B cell (primary cell): Measurements from ENCODE around the gene EYS. TPM values are rescaled to one million over a fixed set of nuclear protein-coding genes. Genes with fewer than 3 reads are reported as not detected.

Experiments used
- ATAC-seq: fragments of 200-7000 bp; cut with Tn5 transposase; one replicate; pipeline ENCODE4 v1.10.0; 2021; ENCODE audit warnings: low read depth, mild to moderate bottlenecking, moderate number of reproducible peaks, moderate library complexity
- CTCF ChIA-PET: fragments of 350-600 bp; sonication (Branson Sonifier 250); formaldehyde crosslinking; loops from one replicate; lab custom pipeline; 2021; ENCODE audit warnings: antibody characterized with exemption, inconsistent platforms; lab: Charles Lee
- POLR2A ChIA-PET: fragments of 350-600 bp; sonication (Branson Sonifier 250); formaldehyde crosslinking; loops from one replicate; lab custom pipeline; 2021; ENCODE audit warnings: antibody characterized with exemption; lab: Charles Lee
- DNase-seq: peaks from one replicate; pipeline ENCODE4 v3.0.0; 2013
- H2AFZ ChIP-seq: 2 replicates; pipeline ENCODE4 v1.6.1; 2012; ENCODE audit warnings: mild to moderate bottlenecking, low read depth, low read length; ENCODE audit not compliant: insufficient read depth, poor library complexity, severe bottlenecking
- H3K27ac ChIP-seq, 2 donors: 1 replicate in 1 of 2; 2 replicates in 1 of 2; pipeline ENCODE4 v1.5.1; 2012 to 2013; ENCODE audit warnings: low read length in 2 of 2, mild to moderate bottlenecking in 2 of 2, moderate library complexity in 1 of 2
- H3K27me3 ChIP-seq, 4 experiments: fragments of 200-600 bp in 1 of 4; sonication (generic) in 1 of 4; replicated peaks in 1 of 4; 1 replicate in 2 of 4; 2 replicates in 2 of 4; pipeline versions ENCODE4 v1.6.1 to v1.7.0; 2013 to 2016; ENCODE audit warnings: low read length in 3 of 4, mild to moderate bottlenecking in 2 of 4, mixed read lengths in 1 of 4, moderate library complexity in 1 of 4; ENCODE audit not compliant: insufficient read depth in 4 of 4, control insufficient read depth in 3 of 4; ENCODE audit errors: control extremely low read depth in 1 of 4
- H3K36me3 ChIP-seq, 2 experiments: replicated peaks in 1 of 2; 1 replicate in 1 of 2; 2 replicates in 1 of 2; pipeline versions ENCODE4 v1.6.1 to v1.7.1; 2013; ENCODE audit warnings: low read length in 1 of 2; ENCODE audit not compliant: insufficient read depth in 2 of 2, control insufficient read depth in 1 of 2; ENCODE audit errors: control extremely low read depth in 1 of 2, extremely low read depth in 1 of 2
- H3K4me1 ChIP-seq, 2 donors: fragments of 200-600 bp in 1 of 2; sonication (generic) in 1 of 2; 1 replicate in 1 of 2; 2 replicates in 1 of 2; pipeline versions ENCODE4 v1.5.1 to v1.6.1; 2013 to 2017; ENCODE audit warnings: low read length in 2 of 2; ENCODE audit not compliant: control insufficient read depth in 2 of 2, insufficient read depth in 2 of 2
- H3K4me2 ChIP-seq: replicated peaks from 2 replicates; pipeline ENCODE3; 2012; ENCODE audit warnings: mild to moderate bottlenecking, low read depth, low read length; ENCODE audit not compliant: poor library complexity, severe bottlenecking
- H3K4me3 ChIP-seq, 5 experiments: fragments of 200-600 bp in 1 of 5; sonication (generic) in 1 of 5; 1 replicate in 3 of 5; 2 replicates in 2 of 5; pipeline versions ENCODE4 v1.5.1 to v1.7.0; 2011 to 2016; ENCODE audit warnings: low read length in 4 of 5, mild to moderate bottlenecking in 4 of 5, low read depth in 2 of 5, control low read depth in 1 of 5, moderate library complexity in 1 of 5; ENCODE audit not compliant: insufficient read depth in 1 of 5; ENCODE audit errors: control extremely low read depth in 1 of 5, extremely low read depth in 1 of 5
- H3K79me2 ChIP-seq: fragments of 200-600 bp; sonication (generic); one replicate; pipeline ENCODE4 v1.6.0; 2016; ENCODE audit warnings: low read length; ENCODE audit not compliant: control insufficient read depth, insufficient read depth
- H3K9ac ChIP-seq: fragments of 200-600 bp; sonication (generic); 2 replicates; pipeline ENCODE4 v1.6.1; 2017; ENCODE audit warnings: mild to moderate bottlenecking, low read length, moderate library complexity
- H3K9me3 ChIP-seq, 3 donors: one replicate each; pipeline versions ENCODE4 v1.6.1 to v1.7.1; 2013; ENCODE audit warnings: low read length in 2 of 3; ENCODE audit not compliant: control insufficient read depth in 2 of 3, insufficient read depth in 1 of 3; ENCODE audit errors: control extremely low read depth in 1 of 3
- H4K20me1 ChIP-seq: 2 replicates; pipeline ENCODE4 v1.6.0; 2012; ENCODE audit warnings: mild to moderate bottlenecking, low read length; ENCODE audit not compliant: insufficient read depth, control insufficient read depth, poor library complexity, severe bottlenecking
- H3K27ac Mint-ChIP-seq: one replicate; pipeline ENCODE4 v1.8.0; 2021; ENCODE audit warnings: mixed read lengths
- H3K27me3 Mint-ChIP-seq: one replicate; pipeline ENCODE4 v1.8.0; 2021; ENCODE audit warnings: mixed read lengths
- H3K4me1 Mint-ChIP-seq: one replicate; pipeline ENCODE4 v1.8.0; 2021; ENCODE audit warnings: mixed read lengths
- H3K4me3 Mint-ChIP-seq: one replicate; pipeline ENCODE4 v1.8.0; 2021; ENCODE audit warnings: mixed read lengths
- H3K9me3 Mint-ChIP-seq: one replicate; pipeline ENCODE4 v1.8.0; 2022; ENCODE audit warnings: mixed read lengths; ENCODE audit not compliant: insufficient read depth
- EZH2 ChIP-seq: IDR thresholded peaks from 2 replicates; pipeline ENCODE4 v1.6.1; 2012; ENCODE audit warnings: borderline replicate concordance, low read depth, mild to moderate bottlenecking, moderate library complexity, low read length; ENCODE audit not compliant: insufficient read depth, poor library complexity, severe bottlenecking
- WGBS: methylation state at CpG from one replicate; pipeline ENCODE4 v1.1.5; 2013; ENCODE audit warnings: missing lambda C conversion rate; ENCODE audit not compliant: insufficient coverage; 5-methylcytosine and 5-hydroxymethylcytosine counted together
- intact Hi-C: fragments of 100-400 bp; cut with micrococcal nuclease; formaldehyde crosslinking; loops from one replicate; pipeline ENCODE4 v1.10.0; 2022
- polyA plus RNA-seq: library from polyadenylated mRNA; depleted of rRNA; stranded (reverse); fragments of >200 nt; gene quantifications from 2 replicates; pipeline ENCODE4 v1.2.3, GENCODE V29; 2012
- total RNA-seq, 2 donors: library from RNA; stranded (reverse); fragments of 120-200 nt in 1 of 2; gene quantifications; 1 replicate in 1 of 2; 2 replicates in 1 of 2; pipeline versions ENCODE4 v1.2.3 to v1.2.4, GENCODE V29; 2013 to 2022
- TF ChIP-seq, protein P1 (sequence below): fragments of 200-600 bp; IDR thresholded peaks from one replicate; pipeline ENCODE4 v1.8.0; 2022; ENCODE audit warnings: antibody characterized with exemption, mild to moderate bottlenecking

Gene EYS
- total and polyA plus RNA-seq, 2 donors (not counting 1 experiment from before 2014, with no cell fraction given) = not detected

DNA sequence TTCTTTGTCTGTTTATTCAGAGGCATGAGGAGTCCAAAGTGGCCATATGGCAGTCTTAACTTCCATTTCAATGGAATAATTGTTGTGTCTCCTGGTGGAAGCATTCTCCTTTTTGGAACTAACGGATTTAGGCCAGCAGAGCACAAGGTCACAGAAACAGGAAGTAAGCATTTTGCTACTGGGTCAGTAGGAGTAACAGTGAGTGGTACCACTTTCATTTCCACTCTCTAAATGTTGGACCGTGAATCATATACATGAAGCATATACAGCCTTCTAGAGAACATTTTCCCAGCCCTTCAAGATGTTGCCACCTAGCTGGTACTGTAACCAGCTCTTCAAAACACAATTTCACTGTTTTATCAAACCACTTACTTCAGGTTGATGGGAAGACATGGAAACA lies 182.8 kb downstream of the EYS start:
- POLR2A ChIA-PET = no interaction called here
- H3K27me3 ChIP-seq = no peaks in the 10 kb centered on the region
- Mint-ChIP-seq H3K27ac (no peak overlapping the region), H3K27me3 (no peaks in the 10 kb centered on the region), H3K4me1 (no peaks in the 10 kb centered on the region), H3K9me3 (peaks cover 1% of the 10 kb centered on the region), H3K4me3 (no peak overlapping the region)
- no peak overlapping the region for H3K9ac ChIP-seq
- no peaks in the 10 kb centered on the region for H3K79me2 ChIP-seq
- peaks cover 0 to 5% (median 0%) of the 10 kb centered on the region in 3 donors for H3K9me3 ChIP-seq
- TF ChIP-seq, protein P1, sequence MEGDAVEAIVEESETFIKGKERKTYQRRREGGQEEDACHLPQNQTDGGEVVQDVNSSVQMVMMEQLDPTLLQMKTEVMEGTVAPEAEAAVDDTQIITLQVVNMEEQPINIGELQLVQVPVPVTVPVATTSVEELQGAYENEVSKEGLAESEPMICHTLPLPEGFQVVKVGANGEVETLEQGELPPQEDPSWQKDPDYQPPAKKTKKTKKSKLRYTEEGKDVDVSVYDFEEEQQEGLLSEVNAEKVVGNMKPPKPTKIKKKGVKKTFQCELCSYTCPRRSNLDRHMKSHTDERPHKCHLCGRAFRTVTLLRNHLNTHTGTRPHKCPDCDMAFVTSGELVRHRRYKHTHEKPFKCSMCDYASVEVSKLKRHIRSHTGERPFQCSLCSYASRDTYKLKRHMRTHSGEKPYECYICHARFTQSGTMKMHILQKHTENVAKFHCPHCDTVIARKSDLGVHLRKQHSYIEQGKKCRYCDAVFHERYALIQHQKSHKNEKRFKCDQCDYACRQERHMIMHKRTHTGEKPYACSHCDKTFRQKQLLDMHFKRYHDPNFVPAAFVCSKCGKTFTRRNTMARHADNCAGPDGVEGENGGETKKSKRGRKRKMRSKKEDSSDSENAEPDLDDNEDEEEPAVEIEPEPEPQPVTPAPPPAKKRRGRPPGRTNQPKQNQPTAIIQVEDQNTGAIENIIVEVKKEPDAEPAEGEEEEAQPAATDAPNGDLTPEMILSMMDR = no peak
- no peak for TF ChIP-seq EZH2
- no peak overlapping the region for H3K4me3 ChIP-seq
- H3K4me1 ChIP-seq = no peaks in the 10 kb centered on the region
- H4K20me1 ChIP-seq = no peaks in the 10 kb centered on the region
- DNase-seq (no peak), ATAC-seq (no peak)
- CTCF ChIA-PET = no interaction called here
- WGBS = no CpG with 5 or more reads among the region's 2 CpGs
- no peaks in the 10 kb centered on the region for H3K36me3 ChIP-seq
- H3K4me2 ChIP-seq = no peak overlapping the region
- no peak overlapping the region for H3K27ac ChIP-seq
- intact Hi-C loops = no loop called here
- no peak overlapping the region for H2AFZ ChIP-seq

DNA sequence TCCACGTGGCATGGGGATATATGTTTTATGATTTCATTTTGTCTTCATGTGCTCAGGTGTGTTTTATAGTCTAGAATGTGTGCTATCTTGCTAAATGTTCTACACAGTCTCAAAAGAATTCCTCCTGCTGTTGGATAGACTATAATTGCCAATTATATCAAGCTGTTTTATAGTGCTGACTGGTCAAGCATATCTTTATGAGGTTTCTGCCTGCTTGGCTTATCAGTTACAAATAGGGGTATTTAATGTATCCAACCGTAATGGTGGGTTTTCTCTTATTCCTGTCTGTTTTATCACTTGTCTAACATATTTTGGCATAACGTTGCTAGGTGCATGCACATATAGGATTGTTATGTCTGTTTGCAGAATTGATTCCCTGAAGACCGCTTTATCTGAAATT lies 201.3 kb downstream of the EYS start:
- Histone ChIP-seq H3K27ac (no peak overlapping the region), H3K36me3 (no peaks in the 10 kb centered on the region), H2AFZ (no peak overlapping the region), H3K9ac (no peak overlapping the region), H3K4me2 (no peak overlapping the region), H3K9me3 (peaks cover 0 to 4% (median 0%) of the 10 kb centered on the region in 3 donors), H3K79me2 (no peaks in the 10 kb centered on the region), H3K4me3 (no peak overlapping the region), H3K4me1 (no peaks in the 10 kb centered on the region), H4K20me1 (no peaks in the 10 kb centered on the region), H3K27me3 (no peaks in the 10 kb centered on the region)
- ATAC-seq (no peak), DNase-seq (no peak)
- intact Hi-C loops = no loop called here
- TF ChIP-seq, protein P1 = no peak
- TF ChIP-seq EZH2 = no peak
- peaks cover 5% of the 10 kb centered on the region for H3K9me3 Mint-ChIP-seq
- no peak overlapping the region for H3K4me3 Mint-ChIP-seq
- H3K27ac Mint-ChIP-seq = no peak overlapping the region
- no peaks in the 10 kb centered on the region for H3K27me3 Mint-ChIP-seq
- CTCF ChIA-PET = no interaction called here
- no CpG with 5 or more reads among the region's 4 CpGs for WGBS
- no peaks in the 10 kb centered on the region for H3K4me1 Mint-ChIP-seq
- POLR2A ChIA-PET = no interaction called here
